RCC 7860 (cell line): ENCODE data around the gene CALHM4.
A peak's percentile ranks its signal among the peaks of the same experiment; 100 is the strongest.
"Not testable (repeated sequence)": the region's sequence is repeated elsewhere in the genome, so short reads cannot be mapped to it uniquely, and the experiment has no call there.

Experiments used
- DNase-seq: peaks from one replicate; pipeline ENCODE4 v3.0.0-alpha.2; 2015; ENCODE audit warnings: low spot score
- FAIRE-seq: peaks from 2 replicates; lab custom pipeline; 2012; peaks lifted over from hg19 to GRCh38; lab: Jason Lieb, UNC

Gene CALHM4

GRCh38 chr6:116570856-116571682 lies 17.5 kb downstream of the CALHM4 start, which contains the start of gene RWDD1:
Gene RWDD1, plus strand, starts transcription at chr6:116571504. Its CDS starts 79 bp downstream, at chr6:116571583.
- DNase-seq (peak; percentile 98), FAIRE-seq (peak; percentile 21)

GRCh38 chr6:116571683-116572000 lies 18.1 kb downstream of the CALHM4 start:
- FAIRE-seq (no peak), DNase-seq (no peak)

- DNase-seq (no peak), FAIRE-seq (no peak)
Measured at GRCh38 chr6:116572162-116572561, 18.6 kb downstream of the CALHM4 start.

GRCh38 chr6:116575227-116575626 lies 21.7 kb downstream of the CALHM4 start:
- FAIRE-seq (no peak), DNase-seq (no peak)

GRCh38 chr6:116577486-116577885 lies 23.9 kb downstream of the CALHM4 start:
- no peak for FAIRE-seq
- DNase-seq: no peak

- DNase-seq (no peak), FAIRE-seq (no peak)
Measured at GRCh38 chr6:116578335-116578734, 24.8 kb downstream of the CALHM4 start.

GRCh38 chr6:116579143-116579542 lies 25.6 kb downstream of the CALHM4 start:
- DNase-seq (no peak), FAIRE-seq (no peak)

GRCh38 chr6:116580198-116580597 lies 26.6 kb downstream of the CALHM4 start:
- DNase-seq (no peak), FAIRE-seq (no peak)

GRCh38 chr6:116586276-116586675 lies 32.7 kb downstream of the CALHM4 start:
- FAIRE-seq: no peak

GRCh38 chr6:116586738-116587137 lies 33.2 kb downstream of the CALHM4 start:
- FAIRE-seq: no peak

More at GRCh38 chr6:116586276-116586675, 32.7 kb downstream of the CALHM4 start:
- DNase-seq: no peak

GRCh38 chr6:116595247-116595646 lies 41.7 kb downstream of the CALHM4 start:
- FAIRE-seq (no peak), DNase-seq (no peak)

More at GRCh38 chr6:116586738-116587137, 33.2 kb downstream of the CALHM4 start:
- no peak for DNase-seq

- DNase-seq (no peak), FAIRE-seq (no peak)
Measured at GRCh38 chr6:116596815-116597214, 43.3 kb downstream of the CALHM4 start.

- DNase-seq, FAIRE-seq: not testable (repeated sequence)
Measured at GRCh38 chr6:116603916-116604315, 50.4 kb downstream of the CALHM4 start.

- FAIRE-seq, DNase-seq: not testable (repeated sequence)
Measured at GRCh38 chr6:116604868-116605267, 51.3 kb downstream of the CALHM4 start.

GRCh38 chr6:116605935-116606334 lies 52.4 kb downstream of the CALHM4 start:
- DNase-seq: no peak
- FAIRE-seq: no peak
